GM21360 (cell line): Measurements from ENCODE around the gene RHOG.
A peak's percentile ranks its signal among the peaks of the same experiment; 100 is the strongest.
"Not testable (repeated sequence)": the region's sequence is repeated elsewhere in the genome, so short reads cannot be mapped to it uniquely, and the experiment has no call there.

Experiments
- ATAC-seq: cut with Tn5 transposase; IDR thresholded peaks from one replicate; pipeline ENCODE4 v1.9.1; 2021; ENCODE audit warnings: mild to moderate bottlenecking, moderate library complexity; ENCODE audit not compliant: unreplicated experiment

Gene RHOG

DNA sequence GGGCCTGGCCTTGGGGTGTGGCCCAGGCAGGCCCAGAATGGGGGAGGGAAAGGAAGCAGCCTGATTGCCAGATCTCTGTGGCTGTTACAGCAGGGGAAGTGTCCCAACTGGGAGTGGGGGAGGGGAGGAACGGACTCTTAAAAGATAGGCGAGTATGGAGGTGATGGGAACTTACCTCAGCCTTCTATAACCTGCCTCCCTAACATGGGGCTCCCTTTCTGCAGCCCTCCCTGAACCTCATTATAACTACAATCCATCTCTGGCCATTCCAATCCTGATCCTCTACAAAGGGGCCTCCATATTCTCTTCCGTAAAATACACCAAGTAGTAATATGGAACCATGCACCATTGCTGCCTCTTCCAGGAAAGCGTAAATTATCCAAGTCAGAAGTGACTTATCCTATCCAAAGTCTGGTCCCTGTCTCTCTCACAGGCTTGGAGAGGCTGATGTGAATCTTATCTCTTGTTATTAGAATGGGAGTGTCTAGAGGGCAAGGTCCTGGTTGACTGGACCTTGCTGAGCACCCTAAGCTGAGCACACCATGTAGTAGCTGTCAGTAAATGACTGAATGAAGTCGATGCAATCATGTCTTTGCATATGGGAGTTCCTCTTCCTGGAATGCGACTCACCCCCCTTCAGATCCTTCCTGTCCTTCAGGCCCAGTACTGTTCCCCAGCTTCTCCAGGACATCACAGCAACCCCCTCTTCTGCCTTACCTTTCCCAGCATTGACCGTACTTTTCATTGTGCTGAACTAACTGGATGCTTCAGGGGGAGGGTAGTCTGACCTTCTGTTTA lies 5.9 kb downstream of the RHOG start:
- no peak for ATAC-seq

DNA sequence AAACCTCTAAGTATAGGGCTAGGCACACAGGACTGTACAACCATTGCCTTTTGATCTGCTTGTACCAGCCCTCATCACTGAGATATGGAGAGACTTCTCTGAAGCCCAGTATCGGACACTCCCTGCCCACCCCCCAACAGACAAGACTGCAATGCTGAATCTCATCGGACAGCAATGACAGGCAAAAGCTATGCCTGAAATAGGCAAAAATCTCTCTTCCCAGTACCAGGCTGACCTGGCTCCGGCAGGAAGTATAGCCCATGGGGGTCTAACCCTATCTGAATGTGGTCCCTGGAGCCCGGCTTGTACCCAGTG lies 6.5 kb downstream of the RHOG start:
- ATAC-seq: no peak

- ATAC-seq: no peak
Measured at GRCh38 chr11:3833449-3833848, 7.3 kb downstream of the RHOG start.

DNA sequence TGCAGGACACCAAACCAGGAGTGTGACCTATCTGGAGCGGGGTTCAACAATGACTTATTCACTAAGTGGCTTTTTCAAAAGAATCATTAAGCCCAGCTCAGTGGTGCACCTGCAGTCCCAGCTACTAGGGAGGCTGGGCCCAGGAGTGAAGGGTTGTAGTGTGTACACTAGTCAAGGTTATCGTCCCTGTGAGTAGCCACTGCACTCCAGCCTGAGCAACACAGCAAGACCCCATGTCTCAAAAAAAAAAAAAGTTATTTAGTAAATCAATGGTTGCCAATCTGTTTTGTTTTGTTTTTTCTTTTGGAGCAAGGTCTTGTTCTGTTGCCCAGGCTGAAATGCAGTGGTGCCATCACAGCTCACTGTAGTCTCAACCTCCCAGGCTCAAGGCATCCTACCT lies 7.9 kb downstream of the RHOG start:
- ATAC-seq: no peak

DNA sequence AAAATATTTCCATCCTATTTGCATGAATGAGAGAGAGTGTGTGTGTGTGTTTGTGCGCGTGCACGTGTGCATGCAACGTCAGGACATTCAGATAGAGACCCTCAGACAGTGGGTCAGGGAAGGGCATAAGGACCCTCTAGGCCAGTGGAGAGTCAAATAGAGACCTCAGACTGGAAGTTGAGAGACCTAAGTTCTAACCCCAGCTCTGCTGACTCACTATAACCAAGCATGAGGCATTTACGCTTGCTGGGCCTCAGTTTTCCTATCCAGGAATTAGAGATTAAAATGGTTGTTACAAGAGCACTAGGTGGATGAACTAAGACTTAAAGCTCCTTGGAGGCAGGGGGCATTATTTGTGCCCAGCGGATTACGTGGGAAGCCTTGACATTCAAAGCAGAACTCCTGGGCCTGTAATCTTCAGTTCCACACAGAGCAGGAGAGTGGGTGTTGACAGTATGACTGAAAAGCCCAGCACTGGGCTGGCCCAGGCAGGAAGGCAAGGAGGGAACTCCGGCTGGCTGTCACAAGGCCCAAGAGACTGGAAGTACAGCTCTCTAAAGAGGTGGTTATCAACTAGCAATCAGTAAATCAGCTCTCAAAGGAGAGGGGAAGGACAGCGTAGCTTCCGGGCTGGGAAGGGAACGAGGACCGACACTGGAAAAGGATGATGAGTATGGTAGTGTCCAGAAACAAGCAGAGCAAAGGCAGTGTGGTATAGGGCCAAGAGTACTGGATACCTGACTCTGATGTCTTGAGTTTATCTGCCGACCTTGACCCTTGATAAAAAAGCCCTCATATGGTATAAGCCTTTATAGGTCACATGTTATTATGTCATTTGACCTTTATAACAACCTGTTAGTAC lies 9.2 kb downstream of the RHOG start:
- no peak for ATAC-seq

DNA sequence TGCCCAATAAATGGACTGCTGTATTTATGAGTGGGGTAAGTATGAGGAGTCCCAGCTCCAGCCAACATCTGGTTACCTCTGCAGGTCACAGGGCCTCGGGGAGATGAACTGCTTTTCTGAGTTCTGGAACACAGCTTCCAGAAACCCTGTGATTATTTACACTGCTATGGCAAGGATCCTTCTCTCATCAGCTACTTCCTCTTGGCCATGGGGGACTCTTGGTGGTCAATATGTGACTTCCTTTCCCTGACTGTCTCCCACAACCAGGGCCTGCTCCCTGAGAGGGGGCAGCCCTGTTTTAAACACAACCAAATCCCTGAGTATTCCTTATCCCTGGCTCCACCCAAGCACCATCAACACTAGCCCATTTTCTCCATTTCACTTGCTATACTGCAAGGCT lies 10.0 kb downstream of the RHOG start:
- no peak for ATAC-seq

- ATAC-seq: no peak
Measured at GRCh38 chr11:3830088-3830487, 10.7 kb downstream of the RHOG start.

DNA sequence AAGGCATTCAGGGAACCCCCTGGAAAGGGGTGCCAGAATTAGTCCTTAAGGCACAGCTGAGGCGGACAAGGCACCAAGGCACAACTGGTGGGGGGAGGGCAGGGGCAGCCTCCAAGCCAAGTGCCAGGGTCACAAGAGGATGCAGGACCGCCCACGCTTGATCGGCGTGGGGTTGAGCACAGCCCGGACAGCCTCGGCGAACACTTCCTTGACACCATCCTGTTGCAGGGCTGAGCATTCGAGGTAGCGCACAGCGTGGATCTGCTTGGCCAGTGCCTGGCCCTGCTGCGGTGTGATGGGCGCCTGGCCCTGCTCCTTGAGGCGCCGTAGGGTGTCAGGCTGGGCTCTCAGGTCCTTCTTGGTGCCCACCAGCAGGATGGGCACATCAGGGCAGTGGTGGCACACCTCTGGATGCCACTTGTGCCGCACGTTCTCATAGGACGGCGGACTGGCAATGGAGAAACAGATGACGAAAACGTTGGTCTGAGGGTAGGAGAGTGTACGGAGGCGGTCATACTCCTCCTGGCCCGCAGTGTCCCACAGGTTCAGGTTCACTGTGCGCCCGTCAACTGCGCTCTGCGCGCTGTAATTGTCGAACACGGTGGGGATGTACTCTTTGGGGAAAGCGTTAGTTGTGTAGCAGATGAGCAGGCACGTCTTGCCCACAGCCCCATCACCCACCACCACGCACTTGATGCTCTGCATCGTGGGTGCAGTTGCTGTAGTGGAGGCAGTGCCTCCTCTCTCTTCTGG lies 13.1 kb downstream of the RHOG start:
- no peak for ATAC-seq

GRCh38 chr11:3826721-3827120 lies 14.0 kb downstream of the RHOG start:
- ATAC-seq: no peak

- ATAC-seq: no peak
Measured at GRCh38 chr11:3825473-3826154, 15.1 kb downstream of the RHOG start.

- ATAC-seq: peak; percentile 73
Measured at GRCh38 chr11:3824714-3825472, 15.9 kb downstream of the RHOG start.

GRCh38 chr11:3823762-3824506 lies 16.8 kb downstream of the RHOG start:
- ATAC-seq: no peak

DNA sequence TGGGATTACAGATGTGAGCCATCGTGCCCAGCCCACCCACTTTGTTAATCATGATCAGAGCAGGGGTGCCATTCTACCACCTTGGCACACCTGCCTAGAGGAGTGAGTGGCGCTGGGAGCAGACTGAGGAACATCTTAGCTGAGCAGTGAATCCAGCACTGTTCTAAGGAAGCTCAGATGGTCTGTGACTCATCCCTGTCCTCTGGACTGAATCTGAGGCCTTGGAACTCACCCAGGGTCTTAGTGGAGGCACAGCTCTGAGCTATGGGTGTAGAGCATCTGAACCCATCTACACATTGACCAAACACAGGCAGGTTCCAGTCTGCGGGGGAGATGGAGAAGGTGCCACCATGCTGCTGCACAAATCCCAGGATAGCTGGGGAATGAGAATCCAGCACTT lies 17.5 kb downstream of the RHOG start:
- no peak for ATAC-seq

- ATAC-seq: no peak
Measured at GRCh38 chr11:3822312-3822711, 18.4 kb downstream of the RHOG start.

- no peak for ATAC-seq
Measured at GRCh38 chr11:3820971-3821370, 19.8 kb downstream of the RHOG start.

GRCh38 chr11:3817181-3817800 lies 23.5 kb downstream of the RHOG start:
- ATAC-seq: no peak

DNA sequence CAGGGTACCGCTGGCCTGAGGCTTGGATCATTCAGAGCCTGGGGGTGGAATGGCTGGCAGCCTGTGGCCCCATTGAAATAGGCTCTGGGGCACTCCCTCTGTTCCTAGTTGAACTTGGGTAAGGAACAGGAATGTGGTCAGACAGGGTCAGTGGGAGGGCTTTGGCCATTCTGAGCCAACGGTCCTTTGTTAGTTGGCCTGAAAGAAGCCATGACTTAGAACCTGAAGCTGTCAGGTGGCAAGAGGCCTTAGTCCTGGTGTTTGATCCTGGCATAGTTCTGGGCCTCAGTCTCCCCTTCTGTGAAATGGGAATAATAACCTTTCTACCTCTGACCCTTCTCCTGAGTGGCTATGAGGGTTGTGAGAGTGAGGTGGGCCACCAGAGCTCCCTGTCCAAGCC lies 24.1 kb downstream of the RHOG start:
- ATAC-seq: no peak

DNA sequence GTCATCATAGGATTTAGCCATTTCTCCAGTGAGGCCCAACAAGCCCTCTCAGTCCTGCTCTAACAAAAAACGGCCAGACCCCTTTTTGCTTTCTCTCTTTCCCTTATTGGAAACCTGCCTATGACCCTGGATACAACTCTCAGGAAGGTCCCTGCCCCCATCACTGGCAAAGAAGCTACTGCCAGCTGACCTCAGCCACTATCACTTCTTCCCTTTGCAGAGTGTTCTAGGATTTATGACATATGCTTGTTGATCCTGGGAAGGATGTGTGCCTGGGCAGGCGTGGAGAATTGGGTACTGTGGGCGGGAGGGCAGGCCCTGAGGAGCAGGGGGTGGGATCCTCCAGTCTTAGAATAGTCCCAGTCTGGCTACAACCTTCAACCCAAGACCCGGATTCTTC lies 24.9 kb downstream of the RHOG start:
- ATAC-seq: no peak

GRCh38 chr11:3814832-3815231 lies 25.9 kb downstream of the RHOG start:
- not testable (repeated sequence) for ATAC-seq
